Measurements from ENCODE around the gene CHD1.

DNA sequence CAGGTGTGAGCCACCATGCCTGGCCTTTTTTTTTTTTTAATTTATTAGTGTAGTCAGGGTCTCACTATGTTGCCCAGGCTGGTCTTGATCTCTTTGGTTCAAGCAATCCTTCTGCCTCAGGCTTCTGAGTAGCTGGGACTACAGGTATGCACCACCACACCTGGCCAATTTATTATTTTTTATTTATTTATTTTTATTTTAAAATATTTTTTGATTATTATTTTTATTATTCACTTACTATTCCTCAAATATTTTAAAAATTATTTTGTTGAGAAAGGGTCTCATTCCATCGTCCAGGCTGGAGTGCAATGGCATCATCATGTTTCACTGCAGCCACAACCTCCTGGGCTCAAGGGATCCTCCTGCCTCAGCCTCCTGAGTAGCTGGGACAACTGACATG is 49.7 kb upstream of the CHD1 start:
- TF ChIP-seq FOXA1 (IDR thresholded peaks at IDR 0.05) (no peak), L3MBTL2 (conservative IDR thresholded peaks at IDR 0.05) (no peak), NFRKB (IDR thresholded peaks at IDR 0.05) (no peak), ARNT (IDR thresholded peaks at IDR 0.05) (no peak), CTBP1 (IDR thresholded peaks at IDR 0.05; ENCODE audit: borderline replicate concordance) (no peak), ELF4 (IDR thresholded peaks at IDR 0.05) (no peak), ZNF384 (IDR thresholded peaks at IDR 0.05) (no peak), SP1 (IDR thresholded peaks at IDR 0.05) (no peak)

Data from HEK293T (cell line).